IPS-11a (cell line): ENCODE data around the gene SDS.

ENCODE experiments used
- H3K4me3 ChIP-seq: one replicate; pipeline ENCODE4 v1.5.1; 2013; ENCODE audit warnings: low read depth, low read length, control low read depth

Gene SDS

GRCh38 chr12:113427882-113428281 is 24.2 kb upstream of the SDS start:
- H3K4me3 ChIP-seq: no peak overlapping the region

GRCh38 chr12:113425960-113426453 is 22.3 kb upstream of the SDS start:
- H3K4me3 ChIP-seq: no peak overlapping the region

GRCh38 chr12:113424915-113425823 is 21.5 kb upstream of the SDS start:
- no peak overlapping the region for H3K4me3 ChIP-seq

- no peak overlapping the region for H3K4me3 ChIP-seq
Measured at GRCh38 chr12:113424456-113424855, 20.8 kb upstream of the SDS start.

GRCh38 chr12:113422886-113423669 is 19.4 kb upstream of the SDS start:
- H3K4me3 ChIP-seq: no peak overlapping the region

- no peak within 1 kb of the TSS for H3K4me3 ChIP-seq
Measured at GRCh38 chr12:113422030-113422885, 18.6 kb upstream of the SDS start, which contains the start of gene SDSL. Gene SDSL (plus strand): TSS chr12:113422380. CDS start chr12:113427983, 5,603 bp downstream.

- no peak overlapping the region for H3K4me3 ChIP-seq
Measured at GRCh38 chr12:113420996-113421595, 17.4 kb upstream of the SDS start.

- H3K4me3 ChIP-seq: no peak overlapping the region
Measured at GRCh38 chr12:113418213-113418879, 14.7 kb upstream of the SDS start.

- H3K4me3 ChIP-seq: no peak overlapping the region
Measured at GRCh38 chr12:113416091-113416754, 12.5 kb upstream of the SDS start.

- H3K4me3 ChIP-seq: no peak overlapping the region
Measured at GRCh38 chr12:113414519-113415038, 10.9 kb upstream of the SDS start.

- no peak overlapping the region for H3K4me3 ChIP-seq
Measured at GRCh38 chr12:113413488-113413939, 9.8 kb upstream of the SDS start.

GRCh38 chr12:113409462-113410124 is 5.9 kb upstream of the SDS start:
- H3K4me3 ChIP-seq: no peak overlapping the region

- H3K4me3 ChIP-seq: no peak overlapping the region
Measured at GRCh38 chr12:113408756-113409298, 5.1 kb upstream of the SDS start.

GRCh38 chr12:113407931-113408600 is 4.4 kb upstream of the SDS start:
- H3K4me3 ChIP-seq: no peak overlapping the region

GRCh38 chr12:113405694-113406093 is 2.0 kb upstream of the SDS start:
- H3K4me3 ChIP-seq: no peak overlapping the region

- no peak overlapping the region for H3K4me3 ChIP-seq
Measured at GRCh38 chr12:113402586-113403260, 964 bp downstream of the SDS start.
